Hypothalamus (tissue), 51 donors: Measurements from ENCODE around the gene LRRN2.

Experiments
- DNase-seq, 51 donors: peaks; one replicate each; lab custom pipeline; 2025; lab: John Stamatoyannopoulos, UW

Gene LRRN2

DNA sequence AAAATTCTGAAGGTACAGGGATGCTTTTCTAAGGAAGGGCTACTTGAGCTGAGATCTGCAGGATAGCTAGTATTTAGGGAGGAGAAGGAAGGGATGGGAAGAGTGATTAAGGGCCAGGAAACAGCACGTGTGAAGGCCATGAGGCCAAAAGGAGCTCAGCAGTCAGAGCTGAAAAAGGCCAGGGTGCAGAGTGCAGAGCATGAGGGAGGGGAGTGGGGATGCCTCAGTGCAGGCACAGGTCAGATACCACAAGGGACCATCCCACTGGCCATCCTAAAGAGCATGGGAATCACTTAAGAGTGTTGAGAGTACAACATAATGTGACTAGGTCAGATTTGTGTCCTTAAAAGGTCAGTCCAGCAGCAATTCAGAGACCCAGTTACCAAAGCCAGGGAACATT lies 16.0 kb downstream of the LRRN2 start:
- DNase-seq = no peak

- DNase-seq = no peak
Measured at GRCh38 chr1:204664384-204664651, 21.2 kb downstream of the LRRN2 start.

GRCh38 chr1:204663644-204664383 lies 21.7 kb downstream of the LRRN2 start:
- peak in 1 of 51 donors; percentile 32 for DNase-seq

DNA sequence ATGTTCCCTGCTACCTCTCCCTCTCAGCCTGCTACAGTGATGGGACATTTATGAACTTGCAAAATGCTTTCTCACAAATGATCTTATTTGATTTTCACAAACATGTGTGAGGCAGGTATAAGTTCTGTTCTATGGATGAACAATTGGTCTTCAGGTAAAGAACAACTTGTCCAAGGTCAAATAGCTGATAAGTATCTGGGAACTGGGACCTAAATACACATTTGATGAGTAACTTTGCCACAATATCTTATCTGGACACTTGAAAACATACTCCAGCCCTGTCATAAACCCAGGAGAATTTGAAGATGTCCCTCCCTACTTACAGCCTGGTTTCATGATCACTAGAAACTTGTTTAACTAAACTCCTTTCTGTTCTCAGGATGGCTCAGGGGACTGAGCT lies 23.0 kb downstream of the LRRN2 start:
- no peak for DNase-seq

DNA sequence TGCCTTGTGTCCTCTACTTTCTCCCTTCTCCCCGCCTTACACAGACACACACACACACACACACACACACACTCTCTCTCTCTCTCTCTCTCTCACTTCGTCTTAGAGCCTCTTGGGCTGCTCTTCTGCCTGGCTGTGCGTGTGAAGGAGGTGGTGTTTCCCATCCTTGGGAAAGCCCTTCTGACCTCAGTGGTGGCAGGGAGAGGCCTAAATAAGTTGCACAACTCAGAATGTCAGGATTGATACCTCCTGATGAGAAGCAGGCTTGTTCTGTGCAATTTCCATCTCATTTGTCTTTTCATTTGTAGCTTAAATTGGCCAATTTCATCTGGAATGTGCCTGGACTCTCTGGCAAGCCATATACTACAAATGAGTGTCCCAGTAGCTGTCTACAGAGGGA lies 25.0 kb downstream of the LRRN2 start:
- DNase-seq = no peak

- DNase-seq = no peak
Measured at GRCh38 chr1:204659056-204659455, 26.5 kb downstream of the LRRN2 start.

- no peak for DNase-seq
Measured at GRCh38 chr1:204658295-204658694, 27.2 kb downstream of the LRRN2 start.

GRCh38 chr1:204653590-204654340 lies 31.8 kb downstream of the LRRN2 start:
- DNase-seq = no peak

DNA sequence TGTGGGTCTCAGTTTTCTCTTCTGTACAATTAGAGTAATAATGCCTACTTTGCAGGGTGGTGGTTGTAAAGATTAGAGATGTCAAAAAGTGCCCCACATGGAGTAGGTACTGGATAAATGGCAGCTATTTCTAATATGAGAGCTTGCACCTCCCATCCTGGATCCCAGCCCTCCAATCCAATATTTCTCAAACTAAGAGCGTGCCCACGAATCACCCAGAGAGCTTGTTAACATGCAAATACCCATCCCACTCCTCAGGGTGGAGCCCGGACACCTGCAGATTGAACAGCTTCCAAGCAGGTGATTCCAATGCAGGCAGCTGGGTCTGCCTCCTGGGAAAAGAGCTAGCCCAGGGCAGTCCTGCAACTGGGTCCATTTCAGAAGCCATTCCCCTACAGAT lies 33.0 kb downstream of the LRRN2 start:
- no peak for DNase-seq

- DNase-seq = no peak
Measured at GRCh38 chr1:204651843-204652421, 33.6 kb downstream of the LRRN2 start.

- DNase-seq = peak in 2 of 51 donors; percentile 7 to 17
Measured at GRCh38 chr1:204650911-204651570, 34.5 kb downstream of the LRRN2 start.

- no peak for DNase-seq
Measured at GRCh38 chr1:204649721-204650521, 35.6 kb downstream of the LRRN2 start.

- DNase-seq = no peak
Measured at GRCh38 chr1:204648576-204648975, 37.0 kb downstream of the LRRN2 start.

- DNase-seq = no peak
Measured at GRCh38 chr1:204647805-204648153, 37.8 kb downstream of the LRRN2 start.

GRCh38 chr1:204647114-204647804 lies 38.3 kb downstream of the LRRN2 start:
- peak in 9 of 51 donors; percentile 6 to 29 (median 23) for DNase-seq

DNA sequence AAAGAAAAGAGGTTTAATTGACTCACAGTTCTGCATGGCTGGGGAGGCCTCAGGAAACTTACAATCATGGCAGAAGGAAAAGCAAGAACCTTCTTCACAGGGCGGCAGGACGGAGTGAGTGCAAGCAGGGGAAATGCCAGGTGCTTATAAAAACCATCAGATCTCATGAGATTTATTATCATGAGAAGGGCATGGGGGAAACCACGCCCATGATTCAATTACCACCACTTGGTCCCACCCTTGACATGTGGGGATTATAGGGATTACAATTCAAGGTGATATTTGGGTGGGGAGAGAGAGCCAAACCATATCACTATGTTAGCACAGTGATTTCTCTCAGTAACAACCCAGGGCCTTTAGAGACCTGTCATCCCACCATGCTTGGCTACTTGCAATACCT lies 39.9 kb downstream of the LRRN2 start:
- DNase-seq = no peak

DNA sequence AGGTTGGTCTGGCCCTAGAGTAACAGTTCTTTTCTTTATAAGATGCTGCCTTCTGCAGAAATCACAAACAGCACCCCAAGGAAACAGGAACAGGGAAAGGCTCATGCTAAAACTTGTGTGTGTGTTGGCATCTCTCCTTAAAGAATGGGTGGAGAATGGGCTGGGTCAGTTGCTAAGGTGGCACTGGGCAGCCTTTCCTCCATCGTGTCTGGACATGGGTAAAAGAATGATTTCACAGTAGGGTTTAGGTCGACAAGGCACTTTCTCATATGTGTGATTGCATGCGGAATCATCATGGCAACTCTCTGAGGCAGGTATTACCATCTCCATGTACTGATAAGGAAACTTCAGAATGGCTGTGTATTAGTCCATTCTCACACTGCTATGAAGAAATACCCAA lies 40.3 kb downstream of the LRRN2 start:
- DNase-seq = no peak

DNA sequence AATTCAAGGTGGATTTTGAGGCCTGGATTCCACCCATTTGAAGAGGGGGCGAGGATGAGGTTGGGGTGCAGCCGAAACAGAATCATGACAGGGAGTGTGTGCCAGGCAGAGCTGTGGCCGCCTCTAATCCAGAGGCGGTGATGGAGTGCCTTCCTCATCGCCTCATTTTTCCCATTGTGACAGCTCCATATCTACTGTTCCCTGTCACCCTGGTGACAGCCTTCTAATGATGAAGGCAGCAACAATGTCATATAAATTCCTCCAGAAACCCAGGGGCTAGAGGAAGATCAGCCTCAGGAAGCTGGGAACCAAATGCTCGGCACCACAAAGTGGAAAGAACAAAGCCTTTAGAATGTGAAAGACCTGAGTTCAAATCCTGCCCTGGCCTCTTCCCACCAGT lies 42.0 kb downstream of the LRRN2 start:
- DNase-seq = no peak

DNA sequence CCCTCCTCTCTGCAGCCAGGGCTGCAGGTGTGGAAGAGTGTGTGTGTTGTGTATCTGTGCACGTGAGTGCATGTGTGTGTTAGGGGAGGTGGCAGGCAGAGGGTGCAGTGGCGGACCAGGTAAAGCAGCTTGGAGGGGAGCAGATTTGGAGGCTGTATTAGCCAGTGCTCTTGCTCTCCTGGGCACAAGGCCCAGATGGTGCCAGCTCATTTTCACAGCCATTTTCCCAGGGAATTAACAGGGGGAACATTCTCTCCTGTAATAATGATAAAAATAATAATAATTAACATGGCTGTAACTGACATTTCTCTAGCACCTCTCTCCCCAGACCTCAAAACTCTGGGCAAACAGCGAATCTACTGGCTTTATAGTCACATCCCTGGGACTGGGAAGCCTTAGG lies 43.6 kb downstream of the LRRN2 start:
- DNase-seq = no peak

GRCh38 chr1:204641455-204641854 lies 44.1 kb downstream of the LRRN2 start:
- no peak for DNase-seq
